Stimulated activated CD4-positive, alpha-beta T cell treated with anti-CD3 and anti-CD28 coated beads, Interleukin-4, amount 100 ng/mL, for 1 hour (primary cell): ENCODE measurements around the gene PTPRB.
"Not testable (repeated sequence)": the region's sequence is repeated elsewhere in the genome, so short reads cannot be mapped to it uniquely, and the experiment has no call there.

Experiments
- DNase-seq: peaks from one replicate; pipeline ENCODE4 v3.0.0-alpha.2; 2020

Gene PTPRB

GRCh38 chr12:70535896-70536374 lies 101.3 kb downstream of the PTPRB start:
- no peak for DNase-seq

GRCh38 chr12:70534466-70534865 lies 102.8 kb downstream of the PTPRB start:
- DNase-seq, result no peak

GRCh38 chr12:70529647-70530046 lies 107.6 kb downstream of the PTPRB start:
- DNase-seq, result no peak

- no peak for DNase-seq
These were observed 116.4 kb downstream of the PTPRB start for GRCh38 chr12:70520847-70521246.

- no peak for DNase-seq
These were observed 123.8 kb downstream of the PTPRB start for GRCh38 chr12:70513426-70513825.

- no peak for DNase-seq
These were observed 129.1 kb downstream of the PTPRB start for GRCh38 chr12:70508178-70508577.

GRCh38 chr12:70507442-70507841 lies 129.8 kb downstream of the PTPRB start:
- no peak for DNase-seq

GRCh38 chr12:70497508-70497907 lies 139.7 kb downstream of the PTPRB start:
- DNase-seq, result no peak

GRCh38 chr12:70492904-70493303 lies 144.3 kb downstream of the PTPRB start:
- not testable (repeated sequence) for DNase-seq

- DNase-seq, result not testable (repeated sequence)
These were observed 146.3 kb downstream of the PTPRB start for GRCh38 chr12:70490928-70491327.

- no peak for DNase-seq
These were observed 149.8 kb downstream of the PTPRB start for GRCh38 chr12:70487440-70487839.

GRCh38 chr12:70486588-70486987 lies 150.6 kb downstream of the PTPRB start:
- DNase-seq, result no peak

GRCh38 chr12:70485704-70486103 lies 151.5 kb downstream of the PTPRB start:
- DNase-seq, result no peak

GRCh38 chr12:70484464-70484863 lies 152.8 kb downstream of the PTPRB start:
- DNase-seq, result no peak

GRCh38 chr12:70482764-70483163 lies 154.5 kb downstream of the PTPRB start:
- no peak for DNase-seq

GRCh38 chr12:70469221-70469820 lies 167.9 kb downstream of the PTPRB start:
- DNase-seq, result no peak

- no peak for DNase-seq
These were observed 168.5 kb downstream of the PTPRB start for GRCh38 chr12:70468741-70469140.

GRCh38 chr12:70467918-70468733 lies 169.1 kb downstream of the PTPRB start:
- no peak for DNase-seq

GRCh38 chr12:70467476-70467875 lies 169.8 kb downstream of the PTPRB start:
- DNase-seq, result no peak

- DNase-seq, result no peak
These were observed 170.5 kb downstream of the PTPRB start for GRCh38 chr12:70466753-70467152.
